Activated CD4-positive, alpha-beta T cell treated with anti-CD3 and anti-CD28 coated beads, Interleukin-2, amount 50 U/mL, for 16 hours (primary cell): ENCODE results near the gene NR2C2AP.
A peak's percentile ranks its signal among the peaks of the same experiment; 100 is the strongest.
"Not testable (repeated sequence)": the region's sequence is repeated elsewhere in the genome, so short reads cannot be mapped to it uniquely, and the experiment has no call there.

Experiments used
- DNase-seq: peaks from one replicate; pipeline ENCODE4 v3.0.0-alpha.2; 2020

Gene NR2C2AP

GRCh38 chr19:19179548-19180441 lies 23.4 kb downstream of the NR2C2AP start:
- DNase-seq, result no peak

DNA sequence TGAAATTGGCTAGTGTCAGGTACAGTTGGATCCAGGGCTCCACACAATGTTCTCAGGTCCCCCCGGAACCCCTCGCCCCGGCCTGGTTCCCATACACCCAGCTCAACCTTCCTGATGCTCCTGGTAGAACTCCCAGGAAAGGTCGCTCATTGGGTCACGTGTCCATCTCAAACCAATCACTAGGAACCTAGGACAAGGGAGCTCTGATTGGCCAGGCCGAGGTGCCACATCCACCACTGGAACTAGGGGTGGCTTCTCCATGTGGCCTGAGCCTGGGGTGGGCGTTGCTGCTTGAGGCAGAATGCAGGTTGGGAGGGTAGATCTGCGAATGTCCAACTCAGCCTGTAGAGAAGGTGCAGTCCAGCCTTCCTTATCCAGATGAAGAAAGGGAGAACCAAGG lies 26.3 kb downstream of the NR2C2AP start:
- no peak for DNase-seq

- DNase-seq, result not testable (repeated sequence)
These were observed 30.0 kb downstream of the NR2C2AP start for GRCh38 chr19:19173243-19173642.

- DNase-seq, result no peak
These were observed 31.2 kb downstream of the NR2C2AP start for GRCh38 chr19:19171821-19172532.

GRCh38 chr19:19170873-19171672 lies 32.1 kb downstream of the NR2C2AP start:
- DNase-seq, result no peak

- DNase-seq, result peak; percentile 67
These were observed 33.0 kb downstream of the NR2C2AP start, which contains the start of gene MEF2B for GRCh38 chr19:19170053-19170872. Gene MEF2B, minus strand, starts transcription at chr19:19170263. Its CDS starts 19,528 bp downstream, at chr19:19150735.

DNA sequence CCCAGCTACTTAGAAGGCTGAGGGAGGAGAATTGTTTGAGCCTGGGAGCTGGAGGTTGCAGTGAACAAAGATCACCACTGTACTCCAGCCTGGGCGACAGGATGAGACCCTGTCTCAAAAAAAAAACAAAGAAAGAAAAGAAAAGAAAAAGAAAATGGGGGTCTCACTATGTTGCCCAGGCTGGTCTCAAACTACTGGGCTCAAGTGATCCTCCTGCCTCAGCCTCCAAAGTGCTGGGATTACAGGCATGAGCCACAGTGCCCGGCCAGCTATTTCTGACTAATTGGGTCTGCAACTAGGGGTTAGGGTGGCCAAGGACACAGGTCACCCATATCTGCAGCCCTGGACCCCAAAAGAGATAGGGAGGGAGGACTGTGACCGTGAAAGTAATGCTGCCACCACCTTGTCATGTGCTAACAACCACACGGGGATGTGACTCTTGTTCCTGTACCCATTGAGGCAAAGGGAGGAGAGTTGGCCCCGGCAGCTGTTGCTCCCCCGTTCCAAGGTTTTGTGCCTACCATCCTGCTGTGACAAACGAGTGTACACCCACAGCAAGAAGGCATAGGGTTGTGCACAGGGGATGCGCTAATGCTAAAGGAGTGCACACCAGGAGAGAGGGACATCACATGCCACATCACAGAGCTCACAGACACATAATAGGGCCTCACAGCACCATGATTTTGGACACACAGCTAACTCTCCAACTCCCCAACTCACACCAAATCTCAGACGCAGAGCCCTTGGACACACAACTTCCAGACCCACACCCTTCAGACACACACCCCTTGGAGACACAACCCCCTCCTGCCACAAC lies 33.8 kb downstream of the NR2C2AP start:
- no peak for DNase-seq

- no peak for DNase-seq
These were observed 35.6 kb downstream of the NR2C2AP start for GRCh38 chr19:19167612-19168011.

GRCh38 chr19:19165396-19165795 lies 37.8 kb downstream of the NR2C2AP start:
- no peak for DNase-seq

DNA sequence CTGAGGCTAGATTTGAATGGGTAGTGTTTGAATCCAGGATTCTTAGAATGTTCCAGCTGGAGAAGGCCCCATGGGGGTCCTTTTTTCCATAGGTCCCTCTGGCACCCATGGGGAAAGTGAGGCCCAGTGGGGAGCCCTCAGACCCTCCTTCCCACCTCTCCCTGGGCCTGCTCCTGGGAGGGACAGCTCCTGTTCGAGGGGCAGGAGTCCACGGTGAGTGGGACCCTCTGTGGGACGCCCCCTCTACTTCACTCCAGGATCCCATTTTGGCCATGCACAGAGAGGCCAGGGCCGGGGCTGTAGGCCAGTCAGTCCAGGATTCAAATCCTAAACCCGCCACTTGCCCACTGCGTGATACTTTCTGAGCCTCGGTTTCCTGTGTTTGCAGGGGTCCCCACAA lies 40.7 kb downstream of the NR2C2AP start:
- DNase-seq, result no peak

GRCh38 chr19:19160461-19161035 lies 42.7 kb downstream of the NR2C2AP start:
- DNase-seq, result no peak

- DNase-seq, result no peak
These were observed 43.7 kb downstream of the NR2C2AP start for GRCh38 chr19:19159534-19159933.

DNA sequence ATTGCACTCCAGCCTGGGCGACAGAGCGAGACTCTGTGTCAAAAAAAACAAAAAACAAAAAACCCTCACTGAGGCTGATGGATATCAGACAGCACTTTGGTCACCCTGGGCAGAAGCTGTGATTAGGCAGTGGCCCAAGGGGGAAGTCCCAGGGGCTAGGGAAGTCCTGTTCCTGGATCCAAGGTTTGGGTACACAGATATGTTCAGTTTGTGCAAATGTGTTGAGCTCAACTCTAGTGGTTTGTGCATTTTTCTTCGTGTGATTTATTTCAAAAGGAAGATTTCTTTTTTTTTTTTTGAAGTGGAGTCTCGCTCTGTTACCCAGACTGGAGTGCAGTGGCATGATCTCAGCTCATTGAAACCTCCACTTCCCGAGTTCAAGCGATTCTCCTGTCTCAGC lies 45.4 kb downstream of the NR2C2AP start:
- DNase-seq, result no peak

- DNase-seq, result no peak
These were observed 47.6 kb downstream of the NR2C2AP start for GRCh38 chr19:19155495-19156219.

DNA sequence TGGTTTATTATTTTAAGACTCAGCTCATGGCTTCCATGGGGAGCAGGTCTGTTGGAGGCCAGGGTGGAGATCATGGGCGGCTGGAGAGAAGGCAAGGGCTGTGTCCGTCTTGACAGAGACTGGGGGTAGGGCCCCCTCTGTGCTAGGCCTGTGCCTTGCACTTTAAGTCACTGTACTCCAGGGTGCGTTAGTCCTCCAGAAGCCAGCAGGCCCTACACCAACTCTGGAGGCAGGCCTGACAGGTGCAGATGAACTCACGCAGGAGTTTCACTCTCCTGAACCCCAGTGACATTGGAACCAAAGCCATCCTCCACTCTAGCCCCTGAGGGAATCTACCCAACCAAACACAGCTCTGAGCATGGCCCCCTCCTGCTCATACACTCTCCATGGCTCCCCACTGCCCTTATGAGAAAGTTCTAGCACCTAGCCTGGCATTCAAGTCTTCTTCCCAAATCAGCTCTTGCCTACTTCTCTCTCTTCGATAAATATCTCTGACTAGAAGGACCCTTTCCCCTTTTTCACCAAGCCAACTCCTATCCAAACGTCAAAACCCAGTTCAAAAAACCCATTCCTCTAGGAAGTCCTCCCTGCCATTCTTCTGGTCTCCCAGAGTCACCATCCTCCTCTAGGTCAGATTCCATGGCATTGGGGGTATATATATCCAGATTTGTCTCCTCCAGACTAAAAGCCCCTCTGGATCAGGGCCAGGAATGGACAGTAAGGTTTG lies 48.3 kb downstream of the NR2C2AP start:
- no peak for DNase-seq

DNA sequence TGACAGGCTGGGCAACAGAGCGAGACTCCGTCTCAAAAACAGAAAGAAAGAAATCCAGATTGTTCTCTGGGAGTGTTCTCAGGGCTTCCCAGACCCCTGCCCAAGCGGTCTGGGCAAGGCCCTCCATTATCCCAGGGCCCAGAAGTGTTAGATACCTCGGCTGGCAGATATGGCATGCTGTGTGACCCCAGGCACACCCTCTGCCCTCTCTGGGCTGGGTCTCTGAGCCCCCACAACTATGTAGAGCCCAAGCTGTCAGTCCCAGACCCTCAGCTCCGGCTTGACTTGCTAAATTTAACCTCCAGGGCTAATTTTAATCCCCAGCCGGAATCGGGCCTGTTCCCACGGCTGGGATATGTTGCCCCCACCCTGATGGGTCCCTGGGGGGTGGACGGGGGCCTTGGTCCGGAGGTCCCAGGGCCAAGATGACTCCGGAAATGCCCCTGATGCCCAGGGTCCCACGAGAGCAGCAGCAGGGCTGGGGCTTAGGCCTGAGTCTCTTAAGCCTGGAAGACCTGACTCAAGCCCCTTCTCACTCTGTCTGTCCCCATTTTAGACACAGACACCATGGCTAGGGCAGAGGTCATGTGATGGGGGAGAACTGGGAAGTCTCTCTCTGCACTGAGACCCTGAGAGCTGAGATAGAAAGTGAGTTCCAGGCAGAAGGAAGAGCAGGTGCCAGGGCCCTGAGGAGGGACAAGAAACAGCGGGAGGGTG lies 50.4 kb downstream of the NR2C2AP start:
- no peak for DNase-seq

DNA sequence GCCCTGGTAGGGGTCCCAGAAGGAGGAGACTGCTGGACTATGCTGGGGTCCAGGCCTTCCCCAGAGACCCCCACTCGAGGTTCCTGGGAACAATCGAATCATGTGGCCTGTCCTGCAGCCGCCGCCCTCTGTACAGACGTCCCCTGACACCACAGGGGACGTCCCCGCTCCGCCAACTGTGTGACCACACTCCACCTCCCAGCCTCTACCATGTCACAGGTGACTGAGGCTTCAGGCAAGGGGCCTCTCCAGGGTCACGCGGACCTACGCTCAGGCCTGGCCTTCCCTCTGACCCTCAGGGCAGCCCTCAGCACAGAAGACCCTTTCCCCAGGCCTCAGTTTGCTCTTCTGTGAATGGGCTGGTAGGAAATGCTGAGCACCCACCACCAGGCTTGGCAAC lies 51.8 kb downstream of the NR2C2AP start:
- no peak for DNase-seq
